Measurements from ENCODE around the gene EPHA7.

The EPHA7 gene

GRCh38 chr6:93235775-93236174, 183.6 kb downstream of the EPHA7 start:
- CTCF ChIA-PET, result no interaction called here
- POLR2A ChIA-PET, result no interaction called here
- no peaks in the 10 kb centered on the region for H3K36me3 ChIP-seq (ENCODE audit: control insufficient read depth in 4 of 4, insufficient read depth in 4 of 4, low read length in 3 of 4)

DNA sequence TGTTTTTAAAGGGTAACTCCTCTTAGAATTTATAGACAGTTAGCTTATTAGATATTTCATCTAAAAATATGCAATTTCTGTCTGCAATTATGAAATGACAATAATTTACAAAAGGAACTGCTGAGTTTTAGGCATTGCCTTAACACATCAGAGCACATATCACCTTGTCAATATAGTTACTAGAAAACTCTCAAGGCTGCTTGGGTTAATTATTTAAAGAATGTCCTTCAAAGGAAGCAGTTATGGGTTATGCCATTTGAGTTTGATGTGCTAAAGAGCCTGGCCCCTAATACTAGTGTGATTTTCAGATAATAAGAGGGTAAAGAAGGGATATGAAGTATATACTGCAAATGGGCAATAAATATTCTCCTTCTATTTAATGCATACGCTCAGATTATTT, 192.5 kb downstream of the EPHA7 start:
- H3K36me3 ChIP-seq (ENCODE audit: control insufficient read depth in 4 of 4, insufficient read depth in 4 of 4, low read length in 3 of 4), result no peaks in the 10 kb centered on the region
- no CpG with 5 or more reads among the region's 1 CpG for WGBS (ENCODE audit: insufficient coverage)
- H3K4me1 ChIP-seq (ENCODE audit: control extremely low read depth in 1 of 4, control insufficient read depth in 4 of 4, insufficient read depth in 4 of 4, low read length in 3 of 4), result no peaks in the 10 kb centered on the region
- ChIA-PET CTCF (no interaction called here), POLR2A (no interaction called here)
- no peaks in the 10 kb centered on the region for H3K9me3 ChIP-seq (ENCODE audit: control extremely low read depth in 1 of 5, control insufficient read depth in 4 of 5, insufficient read depth in 2 of 5, low read depth in 1 of 5, low read length in 4 of 5)
- no peak overlapping the region for H3K27ac ChIP-seq (ENCODE audit: insufficient read depth in 1 of 2, low read depth in 1 of 2, low read length in 2 of 2, poor library complexity in 1 of 2, severe bottlenecking in 2 of 2)
- H3K27me3 ChIP-seq (replicated peaks in 2 of 5; ENCODE audit: control insufficient read depth in 4 of 5, insufficient read depth in 5 of 5, low read length in 4 of 5), result no peaks in the 10 kb centered on the region
- no peak overlapping the region for H3K4me3 ChIP-seq (ENCODE audit: control insufficient read depth in 1 of 7, extremely low read depth in 1 of 7, insufficient read depth in 4 of 7, low read depth in 2 of 7, low read length in 6 of 7)
- no peak for DNase-seq

More at GRCh38 chr6:93235775-93236174, 183.6 kb downstream of the EPHA7 start:
- no peaks in the 10 kb centered on the region for H3K4me1 ChIP-seq (ENCODE audit: control extremely low read depth in 1 of 4, control insufficient read depth in 4 of 4, insufficient read depth in 4 of 4, low read length in 3 of 4)
- H3K27ac ChIP-seq (ENCODE audit: insufficient read depth in 1 of 2, low read depth in 1 of 2, low read length in 2 of 2, poor library complexity in 1 of 2, severe bottlenecking in 2 of 2), result no peak overlapping the region
- 43% methylated on average over 2 of the region's 3 CpGs for WGBS (ENCODE audit: insufficient coverage)
- H3K9me3 ChIP-seq (ENCODE audit: control extremely low read depth in 1 of 5, control insufficient read depth in 4 of 5, insufficient read depth in 2 of 5, low read depth in 1 of 5, low read length in 4 of 5), result no peaks in the 10 kb centered on the region
- no peaks in the 10 kb centered on the region for H3K27me3 ChIP-seq (replicated peaks in 2 of 5; ENCODE audit: control insufficient read depth in 4 of 5, insufficient read depth in 5 of 5, low read length in 4 of 5)
- DNase-seq, result no peak
- no peak overlapping the region for H3K4me3 ChIP-seq (ENCODE audit: control insufficient read depth in 1 of 7, extremely low read depth in 1 of 7, insufficient read depth in 4 of 7, low read depth in 2 of 7, low read length in 6 of 7)

- whole genome bisulfite sequencing (ENCODE audit: insufficient coverage), result 70% methylated on average over 3 of the region's 4 CpGs
These were observed 197.1 kb downstream of the EPHA7 start for GRCh38 chr6:93222071-93222851.

GRCh38 chr6:93219447-93219846, 199.9 kb downstream of the EPHA7 start:
- Histone ChIP-seq H3K4me3 (ENCODE audit: control insufficient read depth in 1 of 7, extremely low read depth in 1 of 7, insufficient read depth in 4 of 7, low read depth in 2 of 7, low read length in 6 of 7) (no peak overlapping the region), H3K9me3 (ENCODE audit: control extremely low read depth in 1 of 5, control insufficient read depth in 4 of 5, insufficient read depth in 2 of 5, low read depth in 1 of 5, low read length in 4 of 5) (no peaks in the 10 kb centered on the region), H3K36me3 (ENCODE audit: control insufficient read depth in 4 of 4, insufficient read depth in 4 of 4, low read length in 3 of 4) (no peaks in the 10 kb centered on the region), H3K27ac (ENCODE audit: insufficient read depth in 1 of 2, low read depth in 1 of 2, low read length in 2 of 2, poor library complexity in 1 of 2, severe bottlenecking in 2 of 2) (no peak overlapping the region), H3K4me1 (ENCODE audit: control extremely low read depth in 1 of 4, control insufficient read depth in 4 of 4, insufficient read depth in 4 of 4, low read length in 3 of 4) (no peaks in the 10 kb centered on the region), H3K27me3 (replicated peaks in 2 of 5; ENCODE audit: control insufficient read depth in 4 of 5, insufficient read depth in 5 of 5, low read length in 4 of 5) (no peaks in the 10 kb centered on the region)
- ChIA-PET POLR2A (no interaction called here), CTCF (interaction anchor here (0.8 kb wide), 1 partner anchor 50 kb away, joined by 3 read pairs; no protein-coding TSS in a partner anchor)
- WGBS (ENCODE audit: insufficient coverage), result 78% methylated on average over 1 of the region's 1 CpG
- no peak for DNase-seq

More at GRCh38 chr6:93222071-93222851, 197.1 kb downstream of the EPHA7 start:
- no peaks in the 10 kb centered on the region for H3K4me1 ChIP-seq (ENCODE audit: control extremely low read depth in 1 of 4, control insufficient read depth in 4 of 4, insufficient read depth in 4 of 4, low read length in 3 of 4)
- H3K9me3 ChIP-seq (ENCODE audit: control extremely low read depth in 1 of 5, control insufficient read depth in 4 of 5, insufficient read depth in 2 of 5, low read depth in 1 of 5, low read length in 4 of 5), result no peaks in the 10 kb centered on the region
- H3K36me3 ChIP-seq (ENCODE audit: control insufficient read depth in 4 of 4, insufficient read depth in 4 of 4, low read length in 3 of 4), result no peaks in the 10 kb centered on the region
- ChIA-PET POLR2A (no interaction called here), CTCF (interaction anchor here (1.0 kb wide), 1 partner anchor 9 kb away, joined by 3 read pairs; no protein-coding TSS in a partner anchor)
- no peak overlapping the region for H3K4me3 ChIP-seq (ENCODE audit: control insufficient read depth in 1 of 7, extremely low read depth in 1 of 7, insufficient read depth in 4 of 7, low read depth in 2 of 7, low read length in 6 of 7)
- H3K27me3 ChIP-seq (replicated peaks in 2 of 5; ENCODE audit: control insufficient read depth in 4 of 5, insufficient read depth in 5 of 5, low read length in 4 of 5), result no peaks in the 10 kb centered on the region
- no peak for DNase-seq
- no peak overlapping the region for H3K27ac ChIP-seq (ENCODE audit: insufficient read depth in 1 of 2, low read depth in 1 of 2, low read length in 2 of 2, poor library complexity in 1 of 2, severe bottlenecking in 2 of 2)

DNA sequence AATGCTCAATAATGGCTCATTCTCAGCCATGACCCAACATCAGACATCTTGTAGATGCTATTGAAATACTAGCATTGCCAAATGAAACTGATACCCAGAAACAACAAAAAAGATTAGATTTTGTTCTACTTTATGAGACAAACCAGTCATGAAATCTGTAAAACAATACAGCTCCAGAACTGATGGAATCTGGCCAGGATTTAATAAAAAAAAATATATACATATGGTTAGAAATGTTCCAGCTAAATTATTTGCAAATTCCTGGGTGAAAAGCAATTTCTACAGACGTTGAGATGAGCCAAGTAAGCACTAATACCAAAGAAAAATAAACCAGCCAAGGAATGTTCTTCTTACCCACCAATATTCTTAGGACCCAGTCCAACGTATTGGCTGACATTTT, 201.3 kb downstream of the EPHA7 start:
- no peaks in the 10 kb centered on the region for H3K4me1 ChIP-seq (ENCODE audit: control extremely low read depth in 1 of 4, control insufficient read depth in 4 of 4, insufficient read depth in 4 of 4, low read length in 3 of 4)
- no peaks in the 10 kb centered on the region for H3K27me3 ChIP-seq (replicated peaks in 2 of 5; ENCODE audit: control insufficient read depth in 4 of 5, insufficient read depth in 5 of 5, low read length in 4 of 5)
- H3K4me3 ChIP-seq (ENCODE audit: control insufficient read depth in 1 of 7, extremely low read depth in 1 of 7, insufficient read depth in 4 of 7, low read depth in 2 of 7, low read length in 6 of 7), result no peak overlapping the region
- DNase-seq, result no peak
- H3K36me3 ChIP-seq (ENCODE audit: control insufficient read depth in 4 of 4, insufficient read depth in 4 of 4, low read length in 3 of 4), result no peaks in the 10 kb centered on the region
- no peak overlapping the region for H3K27ac ChIP-seq (ENCODE audit: insufficient read depth in 1 of 2, low read depth in 1 of 2, low read length in 2 of 2, poor library complexity in 1 of 2, severe bottlenecking in 2 of 2)
- WGBS (ENCODE audit: insufficient coverage), result 80% methylated on average over 1 of the region's 2 CpGs
- ChIA-PET CTCF (no interaction called here), POLR2A (no interaction called here)
- no peaks in the 10 kb centered on the region for H3K9me3 ChIP-seq (ENCODE audit: control extremely low read depth in 1 of 5, control insufficient read depth in 4 of 5, insufficient read depth in 2 of 5, low read depth in 1 of 5, low read length in 4 of 5)

DNA sequence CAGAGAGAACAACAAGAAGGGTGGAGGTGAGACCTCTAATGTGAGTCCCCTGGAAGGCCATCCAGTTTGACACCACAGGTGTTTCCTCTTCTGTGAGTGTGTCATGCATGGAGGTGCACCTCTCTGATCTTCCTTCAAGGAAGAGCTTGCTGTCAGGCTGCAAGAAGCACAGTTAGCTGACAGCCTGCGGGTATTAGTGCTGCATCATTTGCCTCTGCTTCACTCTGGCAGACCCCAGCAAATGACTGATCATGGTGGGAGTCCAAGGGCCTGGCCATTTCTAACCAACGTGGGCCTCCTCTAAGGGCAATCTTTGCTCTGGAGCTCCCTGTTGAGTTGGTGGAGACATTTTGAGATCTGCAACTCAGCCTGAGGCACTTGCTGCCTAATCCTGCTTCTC, 206.3 kb downstream of the EPHA7 start:
- DNase-seq, result no peak
- no peak overlapping the region for H3K27ac ChIP-seq (ENCODE audit: insufficient read depth in 1 of 2, low read depth in 1 of 2, low read length in 2 of 2, poor library complexity in 1 of 2, severe bottlenecking in 2 of 2)
- no peaks in the 10 kb centered on the region for H3K36me3 ChIP-seq (ENCODE audit: control insufficient read depth in 4 of 4, insufficient read depth in 4 of 4, low read length in 3 of 4)
- ChIA-PET POLR2A (no interaction called here), CTCF (interaction anchor here (1.2 kb wide), 1 partner anchor 10 kb away, joined by 3 read pairs; no protein-coding TSS in a partner anchor)
- H3K4me3 ChIP-seq (ENCODE audit: control insufficient read depth in 1 of 7, extremely low read depth in 1 of 7, insufficient read depth in 4 of 7, low read depth in 2 of 7, low read length in 6 of 7), result no peak overlapping the region
- WGBS (ENCODE audit: insufficient coverage), result 83% methylated on average over 2 of the region's 2 CpGs
- H3K9me3 ChIP-seq (ENCODE audit: control extremely low read depth in 1 of 5, control insufficient read depth in 4 of 5, insufficient read depth in 2 of 5, low read depth in 1 of 5, low read length in 4 of 5), result no peaks in the 10 kb centered on the region
- H3K4me1 ChIP-seq (ENCODE audit: control extremely low read depth in 1 of 4, control insufficient read depth in 4 of 4, insufficient read depth in 4 of 4, low read length in 3 of 4), result no peaks in the 10 kb centered on the region
- H3K27me3 ChIP-seq (replicated peaks in 2 of 5; ENCODE audit: control insufficient read depth in 4 of 5, insufficient read depth in 5 of 5, low read length in 4 of 5), result no peaks in the 10 kb centered on the region

GRCh38 chr6:93210908-93211307, 208.5 kb downstream of the EPHA7 start:
- H3K4me1 ChIP-seq (ENCODE audit: control extremely low read depth in 1 of 4, control insufficient read depth in 4 of 4, insufficient read depth in 4 of 4, low read length in 3 of 4), result no peaks in the 10 kb centered on the region
- no peaks in the 10 kb centered on the region for H3K36me3 ChIP-seq (ENCODE audit: control insufficient read depth in 4 of 4, insufficient read depth in 4 of 4, low read length in 3 of 4)
- no peaks in the 10 kb centered on the region for H3K27me3 ChIP-seq (replicated peaks in 2 of 5; ENCODE audit: control insufficient read depth in 4 of 5, insufficient read depth in 5 of 5, low read length in 4 of 5)
- H3K27ac ChIP-seq (ENCODE audit: insufficient read depth in 1 of 2, low read depth in 1 of 2, low read length in 2 of 2, poor library complexity in 1 of 2, severe bottlenecking in 2 of 2), result no peak overlapping the region
- POLR2A ChIA-PET, result no interaction called here
- no peak overlapping the region for H3K4me3 ChIP-seq (ENCODE audit: control insufficient read depth in 1 of 7, extremely low read depth in 1 of 7, insufficient read depth in 4 of 7, low read depth in 2 of 7, low read length in 6 of 7)
- DNase-seq, result no peak
- CTCF ChIA-PET, result no interaction called here
- H3K9me3 ChIP-seq (ENCODE audit: control extremely low read depth in 1 of 5, control insufficient read depth in 4 of 5, insufficient read depth in 2 of 5, low read depth in 1 of 5, low read length in 4 of 5), result no peaks in the 10 kb centered on the region

Data from common myeloid progenitor, CD34-positive (primary cell).